Measurements from ENCODE around the gene CALML4. TPM values are rescaled to one million over a fixed set of nuclear protein-coding genes. Genes with fewer than 3 reads are reported as not detected.
"Not testable (repeated sequence)": the region's sequence is repeated elsewhere in the genome, so short reads cannot be mapped to it uniquely, and the experiment has no call there.

Gene CALML4
- total RNA-seq, 3 donors from 2014 or later (not counting 1 experiment from before 2014, with no cell fraction given), result 2.1 to 3.9 (median 3.7) TPM

GRCh38 chr15:68227643-68228142 is 22.6 kb upstream of the CALML4 start:
- Mint-ChIP-seq H3K9me3 (no peaks in the 10 kb centered on the region), H3K36me3 (no peaks in the 10 kb centered on the region), H3K4me3 (peak overlapping the region; percentile 92), H3K4me1 (peaks cover 29 to 36% of the 10 kb centered on the region in 2 donors), H3K27me3 (ENCODE audit: low read depth in 2 of 2) (no peaks in the 10 kb centered on the region), H3K27ac (no peak overlapping the region)
- TF ChIP-seq CTCF (IDR thresholded peaks at IDR 0.05), result no peak
- ATAC-seq (no peak), DNase-seq (no peak)
- H3K9me3 ChIP-seq (ENCODE audit: control insufficient read depth, insufficient read depth, low read length), result no peaks in the 10 kb centered on the region
- H3K27me3 ChIP-seq (ENCODE audit: control insufficient read depth, insufficient read depth, low read length), result no peaks in the 10 kb centered on the region
- WGBS (ENCODE audit: insufficient coverage), result 96% methylated on average over 9 of the region's 9 CpGs
- H3K36me3 ChIP-seq (ENCODE audit: control insufficient read depth, insufficient read depth, low read length), result no peaks in the 10 kb centered on the region
- no peak overlapping the region for H3K4me3 ChIP-seq (ENCODE audit: low read length)
- peaks cover 23% of the 10 kb centered on the region for H3K4me1 ChIP-seq (ENCODE audit: control insufficient read depth, insufficient read depth, low read length)
- intact Hi-C loops (cut with micrococcal nuclease), result no loop called here
- no peak overlapping the region for H3K27ac ChIP-seq (ENCODE audit: low read length)

GRCh38 chr15:68225442-68225841 is 20.3 kb upstream of the CALML4 start:
- H3K27ac ChIP-seq (ENCODE audit: low read length); H3K27me3 Mint-ChIP-seq (ENCODE audit: low read depth in 2 of 2); H3K9me3 Mint-ChIP-seq; H3K36me3 Mint-ChIP-seq; ATAC-seq; H3K4me3 Mint-ChIP-seq; H3K36me3 ChIP-seq (ENCODE audit: control insufficient read depth, insufficient read depth, low read length); DNase-seq; H3K4me3 ChIP-seq (ENCODE audit: low read length); intact Hi-C loops (cut with micrococcal nuclease); H3K27me3 ChIP-seq (ENCODE audit: control insufficient read depth, insufficient read depth, low read length); H3K9me3 ChIP-seq (ENCODE audit: control insufficient read depth, insufficient read depth, low read length): not testable (repeated sequence)
- peak overlapping the region in 1 of 2 donors; percentile 56 for H3K27ac Mint-ChIP-seq
- peaks cover 22% of the 10 kb centered on the region for H3K4me1 ChIP-seq (ENCODE audit: control insufficient read depth, insufficient read depth, low read length)
- WGBS (ENCODE audit: insufficient coverage), result 94% methylated on average over 4 of the region's 4 CpGs
- H3K4me1 Mint-ChIP-seq, result peaks cover 29 to 36% of the 10 kb centered on the region in 2 donors

- no peak for ATAC-seq
- H3K4me3 ChIP-seq (ENCODE audit: low read length), result no peak overlapping the region
- intact Hi-C loops (cut with micrococcal nuclease), result no loop called here
These were observed 19.6 kb upstream of the CALML4 start for GRCh38 chr15:68224546-68225250.

More at GRCh38 chr15:68224546-68225250, 19.6 kb upstream of the CALML4 start:
- H3K36me3 ChIP-seq (ENCODE audit: control insufficient read depth, insufficient read depth, low read length), result no peaks in the 10 kb centered on the region
- Mint-ChIP-seq H3K36me3 (no peaks in the 10 kb centered on the region), H3K4me3 (peak overlapping the region; percentile 35), H3K27me3 (ENCODE audit: low read depth in 2 of 2) (no peaks in the 10 kb centered on the region), H3K4me1 (peaks cover 23 to 29% of the 10 kb centered on the region in 2 donors), H3K9me3 (no peaks in the 10 kb centered on the region), H3K27ac (peak overlapping the region in 1 of 2 donors; percentile 56)
- no peak overlapping the region for H3K27ac ChIP-seq (ENCODE audit: low read length)
- peaks cover 15% of the 10 kb centered on the region for H3K4me1 ChIP-seq (ENCODE audit: control insufficient read depth, insufficient read depth, low read length)
- 27% methylated on average over 3 of the region's 3 CpGs for WGBS (ENCODE audit: insufficient coverage)
- no peak for TF ChIP-seq CTCF (IDR thresholded peaks at IDR 0.05)
- H3K9me3 ChIP-seq (ENCODE audit: control insufficient read depth, insufficient read depth, low read length), result no peaks in the 10 kb centered on the region
- no peak for DNase-seq
- no peaks in the 10 kb centered on the region for H3K27me3 ChIP-seq (ENCODE audit: control insufficient read depth, insufficient read depth, low read length)
